Measurements from ENCODE around the gene IFT57. TPM values are rescaled to one million over a fixed set of nuclear protein-coding genes. Genes with fewer than 3 reads are reported as not detected.

IFT57 gene
- total and polyA plus RNA-seq, 10 of the 15 experiments (the other 5 are each of a cell fraction or from before 2014, with no cell fraction given) = 1.8 to 25.0 (median 7.5) TPM

DNA sequence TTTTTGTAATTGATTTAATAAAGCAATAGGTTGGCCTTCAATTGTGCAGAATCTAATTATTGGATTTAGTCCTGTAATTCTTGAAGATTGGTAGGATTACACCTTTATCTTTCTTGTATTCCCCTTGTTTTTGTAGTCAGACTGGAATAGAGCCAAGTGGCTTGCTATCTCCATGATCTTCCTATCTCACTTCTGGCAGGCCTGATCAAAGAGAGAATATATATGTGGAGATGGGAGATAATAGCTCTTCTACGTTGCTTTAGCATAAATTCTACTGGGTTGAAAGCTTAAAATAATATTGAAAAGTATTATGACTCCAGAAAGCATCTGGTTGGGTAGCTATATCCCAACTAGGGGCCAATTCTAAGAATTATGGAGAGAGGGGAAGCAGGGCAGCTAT is 16.9 kb upstream of the IFT57 start:
- Histone ChIP-seq H4K20me1 (ENCODE audit: control insufficient read depth, insufficient read depth) (no peaks in the 10 kb centered on the region), H3K36me3 (ENCODE audit: control insufficient read depth in 2 of 2, insufficient read depth in 2 of 2, low read length in 1 of 2) (no peaks in the 10 kb centered on the region), H3K9me3 (replicated peaks; ENCODE audit: control insufficient read depth, insufficient read depth, low read length) (no peaks in the 10 kb centered on the region), H3K4me2 (ENCODE audit: control insufficient read depth, insufficient read depth) (no peak overlapping the region), H3K27ac (ENCODE audit: control insufficient read depth, insufficient read depth) (no peak overlapping the region), H3K4me1 (ENCODE audit: control insufficient read depth, insufficient read depth, low read length) (no peaks in the 10 kb centered on the region), H3K79me2 (ENCODE audit: control insufficient read depth, insufficient read depth, low read length) (no peaks in the 10 kb centered on the region), H3K4me3 (no peak overlapping the region), H3K9ac (ENCODE audit: control insufficient read depth, insufficient read depth, low read length) (no peak overlapping the region), H3K27me3 (replicated peaks in 1 of 2; ENCODE audit: control insufficient read depth in 2 of 2, insufficient read depth in 2 of 2, low read length in 1 of 2) (no peaks in the 10 kb centered on the region), H2AFZ (ENCODE audit: control insufficient read depth, low read depth, low read length) (no peak overlapping the region)
- no peak for DNase-seq (ENCODE audit: low read depth, low spot score)
- TF ChIP-seq SMAD5 (IDR thresholded peaks at IDR 0.05; ENCODE audit: low read depth) (no peak), CREM (IDR thresholded peaks at IDR 0.05; ENCODE audit: low read depth) (no peak), KDM1A (IDR thresholded peaks at IDR 0.05; ENCODE audit: borderline replicate concordance) (no peak), ASH2L (IDR thresholded peaks at IDR 0.05; ENCODE audit: borderline replicate concordance, low read depth) (no peak), NFXL1 (IDR thresholded peaks at IDR 0.05; ENCODE audit: borderline replicate concordance) (no peak)
- TF ChIP-seq, protein P1, sequence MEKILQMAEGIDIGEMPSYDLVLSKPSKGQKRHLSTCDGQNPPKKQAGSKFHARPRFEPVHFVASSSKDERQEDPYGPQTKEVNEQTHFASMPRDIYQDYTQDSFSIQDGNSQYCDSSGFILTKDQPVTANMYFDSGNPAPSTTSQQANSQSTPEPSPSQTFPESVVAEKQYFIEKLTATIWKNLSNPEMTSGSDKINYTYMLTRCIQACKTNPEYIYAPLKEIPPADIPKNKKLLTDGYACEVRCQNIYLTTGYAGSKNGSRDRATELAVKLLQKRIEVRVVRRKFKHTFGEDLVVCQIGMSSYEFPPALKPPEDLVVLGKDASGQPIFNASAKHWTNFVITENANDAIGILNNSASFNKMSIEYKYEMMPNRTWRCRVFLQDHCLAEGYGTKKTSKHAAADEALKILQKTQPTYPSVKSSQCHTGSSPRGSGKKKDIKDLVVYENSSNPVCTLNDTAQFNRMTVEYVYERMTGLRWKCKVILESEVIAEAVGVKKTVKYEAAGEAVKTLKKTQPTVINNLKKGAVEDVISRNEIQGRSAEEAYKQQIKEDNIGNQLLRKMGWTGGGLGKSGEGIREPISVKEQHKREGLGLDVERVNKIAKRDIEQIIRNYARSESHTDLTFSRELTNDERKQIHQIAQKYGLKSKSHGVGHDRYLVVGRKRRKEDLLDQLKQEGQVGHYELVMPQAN (conservative IDR thresholded peaks at IDR 0.05) = no peak
- TF ChIP-seq, protein P2, sequence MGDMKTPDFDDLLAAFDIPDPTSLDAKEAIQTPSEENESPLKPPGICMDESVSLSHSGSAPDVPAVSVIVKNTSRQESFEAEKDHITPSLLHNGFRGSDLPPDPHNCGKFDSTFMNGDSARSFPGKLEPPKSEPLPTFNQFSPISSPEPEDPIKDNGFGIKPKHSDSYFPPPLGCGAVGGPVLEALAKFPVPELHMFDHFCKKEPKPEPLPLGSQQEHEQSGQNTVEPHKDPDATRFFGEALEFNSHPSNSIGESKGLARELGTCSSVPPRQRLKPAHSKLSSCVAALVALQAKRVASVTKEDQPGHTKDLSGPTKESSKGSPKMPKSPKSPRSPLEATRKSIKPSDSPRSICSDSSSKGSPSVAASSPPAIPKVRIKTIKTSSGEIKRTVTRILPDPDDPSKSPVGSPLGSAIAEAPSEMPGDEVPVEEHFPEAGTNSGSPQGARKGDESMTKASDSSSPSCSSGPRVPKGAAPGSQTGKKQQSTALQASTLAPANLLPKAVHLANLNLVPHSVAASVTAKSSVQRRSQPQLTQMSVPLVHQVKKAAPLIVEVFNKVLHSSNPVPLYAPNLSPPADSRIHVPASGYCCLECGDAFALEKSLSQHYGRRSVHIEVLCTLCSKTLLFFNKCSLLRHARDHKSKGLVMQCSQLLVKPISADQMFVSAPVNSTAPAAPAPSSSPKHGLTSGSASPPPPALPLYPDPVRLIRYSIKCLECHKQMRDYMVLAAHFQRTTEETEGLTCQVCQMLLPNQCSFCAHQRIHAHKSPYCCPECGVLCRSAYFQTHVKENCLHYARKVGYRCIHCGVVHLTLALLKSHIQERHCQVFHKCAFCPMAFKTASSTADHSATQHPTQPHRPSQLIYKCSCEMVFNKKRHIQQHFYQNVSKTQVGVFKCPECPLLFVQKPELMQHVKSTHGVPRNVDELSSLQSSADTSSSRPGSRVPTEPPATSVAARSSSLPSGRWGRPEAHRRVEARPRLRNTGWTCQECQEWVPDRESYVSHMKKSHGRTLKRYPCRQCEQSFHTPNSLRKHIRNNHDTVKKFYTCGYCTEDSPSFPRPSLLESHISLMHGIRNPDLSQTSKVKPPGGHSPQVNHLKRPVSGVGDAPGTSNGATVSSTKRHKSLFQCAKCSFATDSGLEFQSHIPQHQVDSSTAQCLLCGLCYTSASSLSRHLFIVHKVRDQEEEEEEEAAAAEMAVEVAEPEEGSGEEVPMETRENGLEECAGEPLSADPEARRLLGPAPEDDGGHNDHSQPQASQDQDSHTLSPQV (IDR thresholded peaks at IDR 0.05) = no peak
- TF ChIP-seq, protein P3, sequence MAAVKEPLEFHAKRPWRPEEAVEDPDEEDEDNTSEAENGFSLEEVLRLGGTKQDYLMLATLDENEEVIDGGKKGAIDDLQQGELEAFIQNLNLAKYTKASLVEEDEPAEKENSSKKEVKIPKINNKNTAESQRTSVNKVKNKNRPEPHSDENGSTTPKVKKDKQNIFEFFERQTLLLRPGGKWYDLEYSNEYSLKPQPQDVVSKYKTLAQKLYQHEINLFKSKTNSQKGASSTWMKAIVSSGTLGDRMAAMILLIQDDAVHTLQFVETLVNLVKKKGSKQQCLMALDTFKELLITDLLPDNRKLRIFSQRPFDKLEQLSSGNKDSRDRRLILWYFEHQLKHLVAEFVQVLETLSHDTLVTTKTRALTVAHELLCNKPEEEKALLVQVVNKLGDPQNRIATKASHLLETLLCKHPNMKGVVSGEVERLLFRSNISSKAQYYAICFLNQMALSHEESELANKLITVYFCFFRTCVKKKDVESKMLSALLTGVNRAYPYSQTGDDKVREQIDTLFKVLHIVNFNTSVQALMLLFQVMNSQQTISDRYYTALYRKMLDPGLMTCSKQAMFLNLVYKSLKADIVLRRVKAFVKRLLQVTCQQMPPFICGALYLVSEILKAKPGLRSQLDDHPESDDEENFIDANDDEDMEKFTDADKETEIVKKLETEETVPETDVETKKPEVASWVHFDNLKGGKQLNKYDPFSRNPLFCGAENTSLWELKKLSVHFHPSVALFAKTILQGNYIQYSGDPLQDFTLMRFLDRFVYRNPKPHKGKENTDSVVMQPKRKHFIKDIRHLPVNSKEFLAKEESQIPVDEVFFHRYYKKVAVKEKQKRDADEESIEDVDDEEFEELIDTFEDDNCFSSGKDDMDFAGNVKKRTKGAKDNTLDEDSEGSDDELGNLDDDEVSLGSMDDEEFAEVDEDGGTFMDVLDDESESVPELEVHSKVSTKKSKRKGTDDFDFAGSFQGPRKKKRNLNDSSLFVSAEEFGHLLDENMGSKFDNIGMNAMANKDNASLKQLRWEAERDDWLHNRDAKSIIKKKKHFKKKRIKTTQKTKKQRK (IDR thresholded peaks at IDR 0.05; ENCODE audit: low read depth, low read length) = no peak
- FAIRE-seq = no peak
- ChIA-PET SMC1A (ENCODE audit: uncharacterized antibody, unreplicated experiment) (interaction anchor here (0.8 to 2.9 kb wide), 8 partner anchors 11 to 264 kb away, joined by 3 to 10 read pairs (median 4); no protein-coding TSS in a partner anchor), CTCF (interaction anchor here (1.2 to 1.3 kb wide), 2 partner anchors 11 to 239 kb away, joined by 3 read pairs; no protein-coding TSS in a partner anchor), POLR2A (interaction anchor here (0.6 kb wide), 1 partner anchor 14 kb away, joined by 4 read pairs; no protein-coding TSS in a partner anchor), RAD21 (ENCODE audit: unreplicated experiment) (interaction anchor here (0.6 kb wide), 1 partner anchor 351 kb away, joined by 3 read pairs; no protein-coding TSS in a partner anchor)
- in situ Hi-C loops (cut with MboI) = no loop called here
- 55% methylated on average over 1 of the region's 1 CpG for WGBS (ENCODE audit: insufficient coverage, insufficient replicate concordance, low lambda C conversion rate, missing lambda C conversion rate)
- ATAC-seq = no peak
- no TSS peak for BruUV-seq (replicated peaks)
- intact Hi-C loops (cut with micrococcal nuclease; ENCODE audit: unreplicated experiment) = no loop called here
